Upper lobe of left lung (tissue), 4 donors: Measurements from ENCODE around the gene TSHZ2.

Experiments
- EP300 ChIP-seq, 4 donors: sonication (generic); formaldehyde crosslinking; IDR thresholded peaks; one replicate each; pipeline ENCODE4 v1.5.1; 2017; ENCODE audit warnings: antibody characterized with exemption in 4 of 4, control low read depth in 2 of 4
- POLR2A ChIP-seq, 4 donors: fragments of 450-650 bp; IDR thresholded peaks; one replicate each; pipeline ENCODE4 v1.5.1; 2016 to 2017; ENCODE audit warnings: antibody characterized with exemption in 4 of 4, mild to moderate bottlenecking in 2 of 4
- POLR2AphosphoS5 ChIP-seq, 2 donors: sonication (generic); formaldehyde crosslinking; IDR thresholded peaks; one replicate each; pipeline ENCODE4 v1.5.1; 2017; ENCODE audit warnings: antibody characterized with exemption in 2 of 2
- TF ChIP-seq, protein P1 (sequence below), 6 experiments: fragments of 450-650 bp in 4 of 6; fragments of 200-600 bp in 2 of 6; sonication (generic) in 2 of 6; IDR thresholded peaks; one replicate each; pipeline ENCODE4 v1.5.1; 2016 to 2019; ENCODE audit warnings: antibody characterized with exemption in 6 of 6

DNA sequence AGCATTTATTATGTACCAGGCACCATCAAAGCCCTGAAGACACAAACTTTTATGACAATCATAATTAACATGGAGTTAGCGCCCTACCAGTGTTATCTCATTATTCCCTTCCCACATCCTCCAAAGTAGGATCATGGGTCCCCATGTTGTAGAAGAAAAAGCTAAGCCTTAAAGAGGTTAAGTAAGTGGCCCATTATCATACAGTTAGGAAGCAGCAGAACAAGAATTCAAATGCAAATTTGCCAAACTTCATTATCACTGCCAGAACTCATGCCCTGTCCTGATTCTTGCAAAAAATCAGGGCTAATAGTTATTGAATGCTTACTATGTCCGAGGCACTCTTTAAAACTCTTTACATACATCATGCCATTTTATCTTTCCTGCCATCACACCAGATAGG is 310.9 kb downstream of the TSHZ2 start:
- TF ChIP-seq, protein P1, sequence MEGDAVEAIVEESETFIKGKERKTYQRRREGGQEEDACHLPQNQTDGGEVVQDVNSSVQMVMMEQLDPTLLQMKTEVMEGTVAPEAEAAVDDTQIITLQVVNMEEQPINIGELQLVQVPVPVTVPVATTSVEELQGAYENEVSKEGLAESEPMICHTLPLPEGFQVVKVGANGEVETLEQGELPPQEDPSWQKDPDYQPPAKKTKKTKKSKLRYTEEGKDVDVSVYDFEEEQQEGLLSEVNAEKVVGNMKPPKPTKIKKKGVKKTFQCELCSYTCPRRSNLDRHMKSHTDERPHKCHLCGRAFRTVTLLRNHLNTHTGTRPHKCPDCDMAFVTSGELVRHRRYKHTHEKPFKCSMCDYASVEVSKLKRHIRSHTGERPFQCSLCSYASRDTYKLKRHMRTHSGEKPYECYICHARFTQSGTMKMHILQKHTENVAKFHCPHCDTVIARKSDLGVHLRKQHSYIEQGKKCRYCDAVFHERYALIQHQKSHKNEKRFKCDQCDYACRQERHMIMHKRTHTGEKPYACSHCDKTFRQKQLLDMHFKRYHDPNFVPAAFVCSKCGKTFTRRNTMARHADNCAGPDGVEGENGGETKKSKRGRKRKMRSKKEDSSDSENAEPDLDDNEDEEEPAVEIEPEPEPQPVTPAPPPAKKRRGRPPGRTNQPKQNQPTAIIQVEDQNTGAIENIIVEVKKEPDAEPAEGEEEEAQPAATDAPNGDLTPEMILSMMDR (IDR thresholded peaks at IDR 0.05) = no peak
- TF ChIP-seq POLR2A (IDR thresholded peaks at IDR 0.05) (no peak), POLR2AphosphoS5 (IDR thresholded peaks at IDR 0.05) (no peak), EP300 (IDR thresholded peaks at IDR 0.05) (no peak)
